Stimulated activated CD8-positive, alpha-beta memory T cell treated with anti-CD3 and anti-CD28 coated beads, Interleukin-2, amount 100 ng/mL, for 1 hour (primary cell): Measurements from ENCODE around the gene CIT.
"Not testable (repeated sequence)": the region's sequence is repeated elsewhere in the genome, so short reads cannot be mapped to it uniquely, and the experiment has no call there.

Experiments used
- DNase-seq, 2 donors: peaks; one replicate each; pipeline ENCODE4 v3.0.0-alpha.2; 2020; ENCODE audit warnings: low read depth in 2 of 2

CIT gene

DNA sequence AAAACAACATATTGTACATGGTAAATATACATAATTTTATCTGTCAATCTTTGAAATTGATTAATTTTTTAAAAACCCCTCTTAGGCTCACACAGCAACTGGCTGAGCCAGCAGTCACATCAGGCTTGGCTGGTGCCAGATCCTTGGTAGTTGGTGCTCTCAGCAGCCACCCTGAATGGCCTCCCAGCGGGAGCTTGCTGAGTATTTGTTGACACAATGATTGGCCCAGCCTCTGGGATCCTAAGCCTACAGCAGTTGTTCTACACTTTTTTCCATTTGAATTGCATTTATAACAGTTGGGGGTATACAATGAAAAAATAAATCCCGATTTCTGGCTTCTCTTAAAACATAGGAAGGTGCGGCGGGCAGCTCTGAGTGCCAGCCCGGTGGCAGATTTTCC lies 198.0 kb downstream of the CIT start:
- no peak for DNase-seq

DNA sequence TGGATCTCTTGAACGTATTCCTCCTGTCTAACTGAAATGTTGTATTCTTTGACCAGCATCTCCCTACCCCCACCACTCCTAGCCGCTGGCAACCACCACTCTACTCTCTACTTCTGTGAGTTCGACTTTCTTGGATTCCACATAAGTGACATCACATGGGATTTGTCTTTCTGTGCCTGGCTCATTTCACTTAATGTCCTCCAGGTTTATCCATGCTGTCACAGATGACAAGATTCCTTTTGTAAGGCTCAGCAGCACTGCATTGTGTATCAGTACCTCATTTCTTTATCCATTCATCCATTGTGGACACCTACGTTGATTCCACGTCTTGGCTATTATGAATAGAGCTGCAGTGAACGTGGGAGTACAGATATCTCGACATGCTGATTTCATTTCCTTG lies 198.7 kb downstream of the CIT start:
- no peak for DNase-seq

- DNase-seq = no peak
Measured at GRCh38 chr12:119676573-119676972, 200.5 kb downstream of the CIT start.

- no peak for DNase-seq
Measured at GRCh38 chr12:119676022-119676421, 201.1 kb downstream of the CIT start.

DNA sequence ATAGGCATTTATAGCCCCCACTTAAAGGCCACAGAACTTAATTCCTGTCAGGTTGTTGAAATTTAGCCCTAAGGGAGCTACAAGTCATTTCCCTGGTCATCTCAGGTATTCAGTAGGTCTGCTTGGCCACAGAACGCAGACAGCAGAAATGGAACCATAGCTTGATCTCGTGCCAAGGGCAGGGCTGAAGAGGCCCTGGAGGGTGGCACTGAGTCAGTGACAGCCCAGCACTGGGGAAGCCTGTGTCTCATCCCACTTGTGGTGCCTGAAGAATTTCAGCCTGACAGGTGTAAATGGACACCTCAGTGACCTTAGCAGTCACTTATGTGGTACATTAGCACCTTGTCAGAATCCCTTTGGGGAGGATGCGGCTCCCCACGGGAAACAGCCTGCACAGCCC lies 202.6 kb downstream of the CIT start:
- no peak for DNase-seq

DNA sequence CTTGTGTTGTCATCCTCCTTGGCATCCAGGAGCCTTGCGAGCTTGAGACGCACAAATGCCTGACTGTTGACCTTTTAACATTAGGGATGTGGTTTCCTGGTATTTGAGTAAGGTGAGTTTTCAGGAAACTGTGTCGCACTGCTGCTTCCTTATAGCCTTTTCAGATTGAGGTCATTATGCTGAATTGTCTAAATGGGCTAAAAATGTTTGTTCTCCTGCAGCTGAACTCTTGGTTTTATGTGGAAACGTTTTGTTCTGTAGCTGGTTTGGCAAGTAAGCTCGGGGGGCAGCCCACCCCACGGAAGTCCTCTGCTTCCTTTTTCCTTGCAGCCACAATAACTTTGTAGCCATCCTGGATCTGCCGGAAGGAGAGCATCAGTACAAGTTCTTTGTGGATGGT lies 203.5 kb downstream of the CIT start:
- no peak for DNase-seq

DNA sequence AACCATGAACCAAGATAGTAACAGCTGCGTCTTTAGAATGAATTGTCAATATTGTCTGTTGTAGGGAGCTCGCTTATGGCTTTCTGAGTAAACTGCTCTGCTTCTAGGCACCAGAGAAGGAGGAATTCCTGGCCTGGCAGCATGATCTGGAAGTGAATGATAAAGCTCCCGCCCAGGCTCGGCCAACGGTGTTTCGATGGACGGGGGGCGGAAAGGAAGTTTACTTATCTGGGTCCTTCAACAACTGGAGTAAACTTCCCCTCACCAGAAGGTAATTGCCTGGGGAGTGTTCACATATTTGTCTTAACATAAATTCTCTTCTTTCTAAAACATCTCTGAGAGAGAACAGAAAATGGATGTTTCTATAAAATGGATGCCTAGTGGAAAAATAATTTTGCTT lies 204.9 kb downstream of the CIT start:
- DNase-seq = no peak

GRCh38 chr12:119671070-119671469 lies 206.1 kb downstream of the CIT start:
- no peak for DNase-seq

GRCh38 chr12:119669744-119670472 lies 207.2 kb downstream of the CIT start:
- no peak for DNase-seq

DNA sequence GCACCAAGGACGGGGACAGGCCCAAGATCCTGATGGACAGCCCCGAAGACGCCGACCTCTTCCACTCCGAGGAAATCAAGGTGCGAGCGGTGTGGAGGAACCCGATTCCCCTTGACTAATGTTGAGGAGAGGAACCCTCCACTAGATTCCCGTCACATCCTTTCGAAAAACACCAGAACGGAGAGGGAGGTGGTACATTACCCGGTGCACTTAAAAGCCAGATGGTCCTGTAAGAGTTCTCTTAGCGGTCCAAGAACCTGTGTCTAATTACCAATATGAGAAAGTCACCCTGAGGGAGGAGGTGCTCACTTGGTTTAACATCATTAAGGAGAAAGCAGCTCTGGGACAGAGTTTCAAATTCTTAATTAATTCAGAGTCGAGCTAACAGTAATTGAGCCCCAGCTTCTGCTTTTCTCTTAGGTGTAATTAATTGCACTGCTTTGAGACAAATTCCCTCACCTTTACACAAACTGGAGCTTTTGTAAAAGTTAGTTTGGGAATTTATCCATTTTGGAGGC lies 208.7 kb downstream of the CIT start:
- DNase-seq = no peak

DNA sequence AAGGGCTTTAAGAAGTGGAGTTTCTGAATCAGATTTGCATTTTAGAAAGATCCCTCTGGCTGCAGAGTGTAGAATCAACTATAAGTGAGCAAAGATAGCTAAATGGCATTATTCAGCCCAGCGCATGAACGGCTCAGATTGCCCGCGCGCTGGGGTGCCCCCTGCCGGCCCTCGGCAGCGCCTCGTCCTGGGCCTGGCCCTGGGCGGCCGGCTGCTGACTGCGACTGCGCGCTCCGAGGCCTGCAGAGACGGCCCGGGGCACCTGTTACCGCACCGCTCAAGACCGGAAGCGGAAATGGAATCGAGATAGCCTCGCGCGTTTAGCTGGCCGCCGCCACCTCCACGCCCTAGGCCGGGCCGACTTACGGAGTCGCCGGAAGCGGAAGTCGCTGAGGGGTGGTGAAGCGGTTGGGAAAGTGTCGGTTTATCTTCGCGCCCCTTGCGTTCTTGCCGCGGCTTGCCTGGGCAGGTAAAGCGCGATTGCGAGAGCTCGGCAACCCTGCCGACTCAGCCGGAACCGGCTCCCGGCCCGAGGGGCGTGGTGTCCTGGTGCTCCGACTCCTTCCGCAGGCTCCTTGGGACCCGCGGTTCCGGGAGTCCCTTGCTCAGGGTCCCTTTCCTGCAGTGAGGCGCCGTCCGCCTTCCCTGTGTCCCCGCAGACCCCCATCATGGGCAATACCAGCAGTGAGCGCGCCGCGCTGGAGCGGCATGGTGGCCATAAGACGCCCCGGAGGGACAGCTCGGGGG lies 209.4 kb downstream of the CIT start, which contains the start of gene PRKAB1:
Gene PRKAB1 (plus strand): TSS at position 557 of the 747 bp plus-strand sequence. CDS start 112 bp downstream, at position 669.
- peak; percentile 89 to 90 for DNase-seq

DNA sequence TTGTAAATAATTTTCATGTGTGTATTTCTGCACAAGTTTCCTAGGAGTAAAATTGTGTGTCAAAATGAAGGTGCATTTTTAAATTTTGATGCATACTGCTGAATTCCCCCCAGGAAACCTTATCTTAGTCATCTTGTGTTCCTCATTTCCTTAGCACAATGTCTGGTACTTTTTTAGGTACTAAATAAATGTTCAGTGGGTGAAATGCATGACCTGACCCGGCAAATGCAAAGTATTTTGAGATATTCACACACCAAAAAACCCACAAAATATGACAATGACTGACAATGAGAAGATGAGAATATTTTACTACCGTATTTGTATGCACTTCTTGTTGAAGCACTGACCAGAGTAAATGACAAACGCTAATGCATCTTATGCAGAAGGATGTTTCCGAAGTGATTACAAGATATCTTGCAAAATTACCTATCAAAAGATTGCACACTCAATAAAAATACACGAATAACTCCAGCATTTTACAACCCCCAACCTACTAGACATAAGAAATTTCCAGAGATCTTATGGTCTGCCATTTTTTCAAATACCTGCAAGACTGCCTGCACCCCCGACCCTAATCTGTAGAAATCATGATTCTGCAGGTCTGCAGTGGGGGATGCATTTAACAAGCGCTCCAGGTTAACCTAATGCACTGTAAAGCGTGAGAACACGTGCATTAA lies 210.1 kb downstream of the CIT start:
- no peak for DNase-seq

- DNase-seq = no peak
Measured at GRCh38 chr12:119666226-119666795, 210.8 kb downstream of the CIT start.

GRCh38 chr12:119665164-119665929 lies 211.8 kb downstream of the CIT start:
- no peak for DNase-seq

DNA sequence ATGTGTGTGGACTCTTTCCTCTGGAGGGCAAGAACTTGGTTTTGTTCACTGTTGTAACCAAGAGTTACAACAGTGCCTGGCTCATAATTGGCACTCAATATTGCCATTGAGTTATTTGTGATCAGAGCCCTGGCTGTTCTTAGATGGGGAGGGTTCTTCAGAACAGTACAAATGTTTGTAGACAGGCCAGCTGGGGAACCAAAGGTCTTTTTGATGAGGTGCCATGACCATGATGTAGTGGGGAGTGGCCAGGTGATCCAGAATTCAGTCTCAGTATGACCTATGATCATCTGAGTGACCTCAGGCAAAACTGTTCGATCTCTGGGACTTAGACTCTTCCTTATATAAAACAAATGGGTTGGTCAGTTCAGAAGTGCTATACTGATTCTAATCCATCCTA lies 212.5 kb downstream of the CIT start:
- DNase-seq = no peak

DNA sequence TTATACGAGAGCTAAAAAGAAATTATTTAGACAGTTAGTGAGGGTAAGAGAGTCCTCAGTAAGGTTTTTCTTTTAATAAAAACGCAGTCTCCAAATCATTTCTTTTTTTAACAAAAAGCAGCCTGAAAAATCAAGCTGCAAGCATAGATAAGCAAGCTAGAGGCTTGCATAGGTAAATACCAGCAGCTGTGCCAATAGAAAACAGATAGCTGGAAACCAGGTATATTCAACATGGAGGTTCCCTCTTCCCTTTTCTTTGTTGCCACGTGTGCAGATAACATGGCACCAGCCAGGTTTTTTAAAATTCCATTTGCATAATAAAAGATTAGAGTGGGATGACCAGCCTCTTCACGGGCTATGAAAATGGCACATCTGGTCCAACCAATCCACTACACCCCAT lies 215.2 kb downstream of the CIT start:
- DNase-seq = no peak

DNA sequence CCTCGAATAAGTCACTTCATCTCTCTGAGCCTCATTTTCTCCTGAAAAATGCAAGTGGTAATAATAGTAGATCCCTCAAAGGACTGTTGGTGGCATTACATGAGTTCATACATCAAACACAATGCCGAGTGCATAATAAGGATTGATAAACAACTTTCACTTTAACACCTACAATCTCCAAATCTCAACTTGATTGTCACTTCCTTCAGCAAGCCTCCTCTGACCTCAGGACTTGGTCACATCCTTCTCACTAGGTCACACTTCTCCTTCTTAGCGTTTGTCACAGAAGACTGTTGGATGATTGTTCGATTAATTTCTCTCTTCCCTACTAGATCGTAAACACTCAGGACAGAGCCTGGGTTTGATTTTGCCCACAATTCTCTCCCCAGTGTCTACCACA lies 217.0 kb downstream of the CIT start:
- no peak for DNase-seq

DNA sequence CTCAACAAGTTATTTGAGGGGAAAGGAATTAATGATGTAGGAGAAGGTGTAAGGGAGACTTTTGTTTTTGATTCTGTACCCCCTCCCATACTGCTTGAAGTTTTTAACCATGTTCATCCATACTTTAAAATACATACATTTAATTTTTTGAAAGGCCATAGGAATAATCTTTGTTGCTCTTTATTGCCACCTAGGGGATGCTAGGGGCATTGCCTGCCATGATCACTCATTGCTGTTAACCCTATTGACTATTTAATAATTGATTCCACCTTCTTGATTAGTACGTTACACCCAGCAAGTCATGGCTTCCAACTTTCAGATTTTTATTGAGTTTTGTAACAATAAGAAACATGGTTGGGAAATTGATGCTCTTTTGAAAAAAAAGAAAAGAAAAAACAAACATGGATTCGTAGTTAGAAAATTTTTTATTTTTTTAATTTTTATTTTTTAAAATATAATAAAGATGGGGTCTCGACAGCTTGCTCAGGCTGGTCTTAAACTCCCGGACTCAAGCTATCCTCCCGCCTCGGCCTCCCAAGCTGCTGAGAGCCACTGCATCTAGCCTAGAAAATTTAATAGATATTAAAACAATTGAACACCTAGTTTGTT lies 217.7 kb downstream of the CIT start:
- peak in 1 of 2 donors; percentile 8 for DNase-seq

DNA sequence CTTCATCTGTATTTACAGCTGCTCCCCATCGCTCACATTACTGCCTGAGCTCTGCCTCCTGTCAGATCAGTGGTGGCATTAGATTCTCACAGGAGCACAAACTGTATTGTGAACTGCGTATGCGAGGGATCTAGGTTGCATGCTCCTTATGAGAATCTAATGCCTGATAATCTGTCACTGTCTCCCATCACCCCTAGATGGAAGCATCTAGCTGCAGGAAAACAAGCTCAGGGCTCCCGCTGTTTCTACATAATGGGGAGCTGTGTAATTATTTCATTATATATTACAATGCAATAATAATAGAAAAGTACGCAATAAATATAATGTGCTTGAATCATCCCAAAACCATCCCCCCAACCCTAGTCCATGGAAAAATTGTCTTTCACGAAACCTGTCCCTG lies 219.0 kb downstream of the CIT start:
- DNase-seq = not testable (repeated sequence)

GRCh38 chr12:119657001-119657400 lies 220.1 kb downstream of the CIT start:
- DNase-seq = not testable (repeated sequence)

GRCh38 chr12:119652665-119653064 lies 224.5 kb downstream of the CIT start:
- no peak for DNase-seq
